MM.1S (cell line): ENCODE measurements around the gene KRAS.

ENCODE experiments used
- DNase-seq: peaks from one replicate; pipeline ENCODE4 v3.0.0-alpha.2; 2015
- H2AFZ ChIP-seq: fragments of 300-600 bp; sonication (generic); 2 replicates; pipeline ENCODE4 v1.6.0; 2016; ENCODE audit warnings: antibody characterized with exemption, low read length
- H3F3A ChIP-seq: fragments of 300-600 bp; sonication (generic); 2 replicates; pipeline ENCODE4 v1.6.1; 2016; ENCODE audit warnings: mild to moderate bottlenecking, antibody characterized with exemption, low read length, moderate library complexity, mixed read lengths; ENCODE audit not compliant: insufficient read depth
- H3K27ac ChIP-seq: fragments of 300-600 bp; sonication (generic); 2 replicates; pipeline ENCODE4 v1.5.1; 2016; ENCODE audit warnings: mild to moderate bottlenecking, low read length
- H3K27me3 ChIP-seq: fragments of 300-600 bp; sonication (generic); replicated peaks from 2 replicates; pipeline ENCODE4 v1.6.0; 2016; ENCODE audit warnings: low read length; ENCODE audit not compliant: insufficient read depth
- H3K36me3 ChIP-seq: fragments of 300-600 bp; sonication (generic); replicated peaks from 2 replicates; pipeline ENCODE4 v1.6.1; 2016; ENCODE audit warnings: mild to moderate bottlenecking, low read length, mixed read lengths; ENCODE audit not compliant: insufficient read depth
- H3K4me1 ChIP-seq: fragments of 300-600 bp; sonication (generic); 2 replicates; pipeline ENCODE4 v1.6.1; 2016; ENCODE audit warnings: low read length, mixed read lengths
- H3K4me2 ChIP-seq: fragments of 300-600 bp; sonication (generic); 2 replicates; pipeline ENCODE4 v1.6.0; 2016; ENCODE audit warnings: low read depth, low read length
- H3K4me3 ChIP-seq: fragments of 300-600 bp; sonication (generic); 2 replicates; pipeline ENCODE4 v1.5.1; 2016; ENCODE audit warnings: low read length, mixed read lengths
- H3K79me2 ChIP-seq: fragments of 300-600 bp; sonication (generic); 2 replicates; pipeline ENCODE4 v1.6.1; 2016; ENCODE audit warnings: mixed run types, low read length, mixed read lengths
- H3K9ac ChIP-seq: fragments of 300-600 bp; sonication (generic); 2 replicates; pipeline ENCODE4 v1.6.1; 2016; ENCODE audit warnings: low read length, mixed read lengths
- H3K9me2 ChIP-seq: fragments of 300-600 bp; sonication (generic); replicated peaks from 2 replicates; pipeline ENCODE4 v1.6.1; 2016; ENCODE audit warnings: mild to moderate bottlenecking, low read length, mixed read lengths; ENCODE audit not compliant: insufficient read depth
- H3K9me3 ChIP-seq: fragments of 300-600 bp; sonication (generic); replicated peaks from 2 replicates; pipeline ENCODE4 v1.6.1; 2016; ENCODE audit warnings: mild to moderate bottlenecking, low read length, mixed read lengths; ENCODE audit not compliant: insufficient read depth
- H4K20me1 ChIP-seq: fragments of 300-600 bp; sonication (generic); 2 replicates; pipeline ENCODE4 v1.6.1; 2016; ENCODE audit warnings: mild to moderate bottlenecking, low read length, moderate library complexity, mixed read lengths; ENCODE audit not compliant: insufficient read depth
- EZH2 ChIP-seq: fragments of 300-600 bp; sonication (generic); optimal IDR thresholded peaks from 2 replicates; pipeline ENCODE3; 2017; ENCODE audit warnings: low read depth, mild to moderate bottlenecking, antibody characterized with exemption, low read length, mixed read lengths
- EZH2phosphoT487 ChIP-seq: fragments of 300-600 bp; sonication (generic); IDR thresholded peaks from 2 replicates; pipeline ENCODE4 v1.6.1; 2018; ENCODE audit warnings: antibody characterized with exemption, low read length
- TF ChIP-seq, protein P1 (sequence below): fragments of 300-600 bp; sonication (generic); IDR thresholded peaks from 2 replicates; pipeline ENCODE4 v1.5.1; 2016; ENCODE audit warnings: antibody characterized with exemption, low read length, mixed read lengths

Gene KRAS

DNA sequence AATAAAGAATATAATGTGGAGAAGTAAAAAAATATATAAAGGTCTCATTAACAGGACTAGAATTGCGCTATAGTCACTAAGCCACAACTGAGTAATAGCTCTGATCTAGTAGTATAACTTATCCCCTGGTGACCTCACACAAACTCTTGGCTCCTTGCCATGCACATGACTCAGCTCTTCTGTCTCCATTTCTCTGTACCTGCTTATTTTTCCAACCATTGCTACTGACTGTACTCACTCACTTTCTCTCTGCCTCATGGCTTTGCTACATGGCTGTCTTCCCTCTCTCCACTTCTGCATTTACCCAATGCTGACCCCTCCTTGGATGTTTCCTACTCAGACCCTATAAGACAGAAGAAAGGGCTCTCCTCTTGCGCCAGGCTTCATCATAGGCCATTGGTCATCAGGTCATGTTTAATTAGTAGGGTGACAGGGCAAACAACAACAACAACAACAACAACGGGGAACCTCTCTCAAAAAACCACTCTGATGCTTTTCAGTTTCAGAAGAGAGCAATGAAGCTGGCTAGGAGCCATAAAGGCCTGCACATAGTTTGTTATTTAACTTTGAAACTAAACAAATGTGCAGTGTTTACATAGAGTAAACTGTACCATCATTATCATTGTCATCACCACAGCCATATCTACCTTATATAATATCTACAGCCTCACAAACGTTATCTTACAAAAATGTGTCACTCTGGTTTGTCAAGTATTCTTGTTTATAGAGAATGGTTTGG, 25.6 kb upstream of the KRAS start:
- no peaks in the 10 kb centered on the region for H3K9me2 ChIP-seq
- peaks cover 10% of the 10 kb centered on the region for H3K4me1 ChIP-seq
- no peak overlapping the region for H3K27ac ChIP-seq
- no peak overlapping the region for H3K4me3 ChIP-seq
- 0 out of 2 replicates have a peak overlapping the region, but pooled peaks have one; percentile 10 for H2AFZ ChIP-seq
- no peaks in the 10 kb centered on the region for H3K79me2 ChIP-seq
- peak; percentile 31 for DNase-seq
- H3K36me3 ChIP-seq: no peaks in the 10 kb centered on the region
- no peaks in the 10 kb centered on the region for H3K9me3 ChIP-seq
- H3F3A ChIP-seq: no peaks in the 10 kb centered on the region
- no peak overlapping the region for H3K9ac ChIP-seq
- TF ChIP-seq EZH2 (no peak), EZH2phosphoT487 (no peak)
- TF ChIP-seq, protein P1, sequence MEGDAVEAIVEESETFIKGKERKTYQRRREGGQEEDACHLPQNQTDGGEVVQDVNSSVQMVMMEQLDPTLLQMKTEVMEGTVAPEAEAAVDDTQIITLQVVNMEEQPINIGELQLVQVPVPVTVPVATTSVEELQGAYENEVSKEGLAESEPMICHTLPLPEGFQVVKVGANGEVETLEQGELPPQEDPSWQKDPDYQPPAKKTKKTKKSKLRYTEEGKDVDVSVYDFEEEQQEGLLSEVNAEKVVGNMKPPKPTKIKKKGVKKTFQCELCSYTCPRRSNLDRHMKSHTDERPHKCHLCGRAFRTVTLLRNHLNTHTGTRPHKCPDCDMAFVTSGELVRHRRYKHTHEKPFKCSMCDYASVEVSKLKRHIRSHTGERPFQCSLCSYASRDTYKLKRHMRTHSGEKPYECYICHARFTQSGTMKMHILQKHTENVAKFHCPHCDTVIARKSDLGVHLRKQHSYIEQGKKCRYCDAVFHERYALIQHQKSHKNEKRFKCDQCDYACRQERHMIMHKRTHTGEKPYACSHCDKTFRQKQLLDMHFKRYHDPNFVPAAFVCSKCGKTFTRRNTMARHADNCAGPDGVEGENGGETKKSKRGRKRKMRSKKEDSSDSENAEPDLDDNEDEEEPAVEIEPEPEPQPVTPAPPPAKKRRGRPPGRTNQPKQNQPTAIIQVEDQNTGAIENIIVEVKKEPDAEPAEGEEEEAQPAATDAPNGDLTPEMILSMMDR: no peak
- H4K20me1 ChIP-seq: no peaks in the 10 kb centered on the region
- H3K4me2 ChIP-seq: no peak overlapping the region
- H3K27me3 ChIP-seq: no peaks in the 10 kb centered on the region

GRCh38 chr12:25271486-25272098, 20.9 kb upstream of the KRAS start:
- Histone ChIP-seq H2AFZ (no peak overlapping the region), H3F3A (peaks cover 5% of the 10 kb centered on the region; the same call in 1 of the 2 replicates), H3K9ac (no peak overlapping the region), H3K27ac (no peak overlapping the region), H3K4me2 (no peak overlapping the region), H3K79me2 (no peaks in the 10 kb centered on the region), H3K9me3 (no peaks in the 10 kb centered on the region), H3K4me1 (peaks cover 14% of the 10 kb centered on the region), H3K9me2 (no peaks in the 10 kb centered on the region), H3K27me3 (no peaks in the 10 kb centered on the region), H3K4me3 (no peak overlapping the region), H3K36me3 (no peaks in the 10 kb centered on the region), H4K20me1 (no peaks in the 10 kb centered on the region)
- TF ChIP-seq EZH2 (no peak), EZH2phosphoT487 (no peak)
- TF ChIP-seq, protein P1: no peak
- no peak for DNase-seq

DNA sequence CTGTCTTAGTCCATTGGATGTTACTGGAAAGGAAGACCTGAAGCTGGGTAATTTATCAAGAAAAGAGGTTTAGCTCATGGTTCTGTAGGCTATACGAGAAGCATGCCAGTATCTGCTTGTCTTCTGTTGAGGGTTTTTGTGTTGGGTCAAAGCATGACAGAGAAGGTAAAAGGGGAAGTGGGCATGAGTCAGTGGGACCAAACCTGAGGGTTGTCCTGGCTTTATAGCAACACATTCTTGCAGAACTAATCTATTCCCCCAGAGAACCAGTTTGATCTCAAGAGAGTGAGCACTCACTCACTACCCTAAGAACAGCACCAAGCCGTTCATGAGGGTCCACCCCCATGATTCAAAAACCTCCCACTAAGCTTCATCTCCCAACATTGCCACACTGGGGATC, 19.0 kb upstream of the KRAS start:
- Histone ChIP-seq H3K9me3 (no peaks in the 10 kb centered on the region), H3K4me2 (no peak overlapping the region), H3F3A (peaks cover 5% of the 10 kb centered on the region; the same call in 1 of the 2 replicates), H3K4me3 (no peak overlapping the region), H3K27me3 (no peaks in the 10 kb centered on the region), H4K20me1 (no peaks in the 10 kb centered on the region), H3K9me2 (no peaks in the 10 kb centered on the region), H3K9ac (no peak overlapping the region), H3K27ac (no peak overlapping the region), H3K79me2 (no peaks in the 10 kb centered on the region), H3K36me3 (no peaks in the 10 kb centered on the region), H3K4me1 (peaks cover 14% of the 10 kb centered on the region), H2AFZ (no peak overlapping the region)
- no peak for DNase-seq
- TF ChIP-seq EZH2phosphoT487: no peak
- TF ChIP-seq, protein P1: no peak
- no peak for TF ChIP-seq EZH2
